HCT116 (cell line): ENCODE data around the gene TMSB10. TPM values are rescaled to one million over a fixed set of nuclear protein-coding genes. Genes with fewer than 3 reads are reported as not detected.
"Not testable (repeated sequence)": the region's sequence is repeated elsewhere in the genome, so short reads cannot be mapped to it uniquely, and the experiment has no call there.

ENCODE experiments used
- ATAC-seq: fragments of 200-7000 bp; cut with Tn5 transposase; 2 replicates; pipeline ENCODE4 v1.9.1; 2020; ENCODE audit warnings: mild to moderate bottlenecking, moderate library complexity
- BruUV-seq: library from RNA; stranded (reverse); fragments of 400-500 nt; replicated peaks from 2 replicates; lab custom pipeline; 2021; lab: Mats Ljungman, UMichigan
- CTCF ChIA-PET: fragments of 300-600 bp; sonication (Branson Sonifier 250); formaldehyde crosslinking; loops from one replicate; lab custom pipeline; 2021; ENCODE audit warnings: antibody characterized with exemption; lab: Charles Lee
- POLR2A ChIA-PET: fragments of 300-600, 350-600 bp; sonication (Branson Sonifier 250); formaldehyde crosslinking; loops from one replicate; lab custom pipeline; 2021; ENCODE audit warnings: antibody characterized with exemption; lab: Charles Lee
- RAD21 ChIA-PET, 2 experiments: fragments of 300-600 bp; sonication (Branson Sonifier 250); formaldehyde crosslinking; loops; one replicate each; lab custom pipeline; 2023; ENCODE audit warnings: low total read pairs in 2 of 2; ENCODE audit not compliant: uncharacterized antibody in 2 of 2, unreplicated experiment in 2 of 2, low non-redundant PET in 1 of 2; lab: Charles Lee
- DNase-seq: peaks from one replicate; pipeline ENCODE4 v3.0.0-alpha.2; 2010; ENCODE audit warnings: low read depth, low spot score
- H2AFZ ChIP-seq: fragments of 200-600 bp; shearing (Covaris generic), sonication (generic); 2 replicates; pipeline ENCODE4 v1.6.1; 2017; ENCODE audit warnings: low read depth, mixed run types, mixed read lengths, antibody characterized with exemption, low read length; ENCODE audit not compliant: poor library complexity, severe bottlenecking
- H3K27ac ChIP-seq: 2 replicates; pipeline ENCODE4 v1.5.1; 2012; ENCODE audit warnings: low read depth, low read length
- H3K27me3 ChIP-seq: fragments of 200-600 bp; sonication (generic); 2 replicates; pipeline ENCODE4 v1.6.1; 2016; ENCODE audit warnings: mixed run types, low read length, mixed read lengths; ENCODE audit not compliant: insufficient read depth
- H3K36me3 ChIP-seq, 2 experiments: fragments of 200-500 bp in 1 of 2; fragments of 200-600 bp in 1 of 2; sonication (Bioruptor generic) in 1 of 2; sonication (generic) in 1 of 2; 2 replicates each; pipeline versions ENCODE4 v1.5.1 to v1.6.1; 2014 to 2016; ENCODE audit warnings: low read length in 2 of 2, inconsistent platforms in 1 of 2, mixed read lengths in 1 of 2, mixed run types in 1 of 2; ENCODE audit not compliant: insufficient read depth in 2 of 2, control insufficient read depth in 1 of 2
- H3K4me1 ChIP-seq, 2 experiments: fragments of 200-600 bp in 1 of 2; sonication (generic) in 1 of 2; 2 replicates each; pipeline versions ENCODE4 v1.5.1 to v1.6.1; 2012 to 2017; ENCODE audit warnings: low read length in 2 of 2, inconsistent platforms in 1 of 2, mild to moderate bottlenecking in 1 of 2, mixed read lengths in 1 of 2, mixed run types in 1 of 2, moderate library complexity in 1 of 2; ENCODE audit not compliant: insufficient read depth in 2 of 2, control insufficient read depth in 1 of 2
- H3K4me2 ChIP-seq: fragments of 200-600 bp; sonication (generic); 2 replicates; pipeline ENCODE4 v1.6.1; 2017; ENCODE audit warnings: mixed run types, low read length, mixed read lengths
- H3K4me3 ChIP-seq, 2 experiments: fragments of 200-600 bp in 1 of 2; sonication (generic) in 1 of 2; replicated peaks in 1 of 2; 2 replicates each; pipeline ENCODE4 v1.5.1; 2011 to 2016; ENCODE audit warnings: low read length in 2 of 2, control low read depth in 1 of 2, low read depth in 1 of 2, mild to moderate bottlenecking in 1 of 2, mixed read lengths in 1 of 2, mixed run types in 1 of 2
- H3K79me2 ChIP-seq: fragments of 200-600 bp; sonication (generic); 2 replicates; pipeline ENCODE4 v1.6.1; 2017; ENCODE audit warnings: mild to moderate bottlenecking, mixed run types, low read length, moderate library complexity, mixed read lengths; ENCODE audit not compliant: insufficient read depth
- H3K9ac ChIP-seq: fragments of 200-600 bp; sonication (generic); 2 replicates; pipeline ENCODE4 v1.6.1; 2016; ENCODE audit warnings: low read length, mixed read lengths
- H3K9me2 ChIP-seq: fragments of 200-600 bp; sonication (generic), shearing (Covaris generic); 2 replicates; pipeline ENCODE4 v1.6.1; 2017; ENCODE audit warnings: mixed run types, mild to moderate bottlenecking, moderate library complexity; ENCODE audit not compliant: insufficient read depth
- H3K9me3 ChIP-seq, 2 experiments: fragments of 200-500 bp in 1 of 2; fragments of 200-600 bp in 1 of 2; sonication (Bioruptor generic) in 1 of 2; sonication (generic) in 1 of 2; 2 replicates each; pipeline ENCODE4 v1.6.1; 2014 to 2017; ENCODE audit warnings: low read length in 2 of 2, mixed read lengths in 2 of 2, inconsistent platforms in 1 of 2, low read depth in 1 of 2, mild to moderate bottlenecking in 1 of 2, mixed run types in 1 of 2, moderate library complexity in 1 of 2; ENCODE audit not compliant: control insufficient read depth in 1 of 2, insufficient read depth in 1 of 2
- H4K20me1 ChIP-seq: fragments of 200-600 bp; sonication (generic), shearing (Covaris generic); 2 replicates; pipeline ENCODE4 v1.6.1; 2017; ENCODE audit warnings: mixed run types, mild to moderate bottlenecking, moderate library complexity; ENCODE audit not compliant: insufficient read depth
- CEBPB ChIP-seq: IDR thresholded peaks from 2 replicates; pipeline ENCODE4 v1.6.1; 2012; ENCODE audit warnings: low read depth
- EGR1 ChIP-seq: IDR thresholded peaks from 2 replicates; pipeline ENCODE4 v1.6.1; 2012; ENCODE audit warnings: low read depth
- ELF1 ChIP-seq: IDR thresholded peaks from 2 replicates; pipeline ENCODE4 v1.6.1; 2012; ENCODE audit warnings: low read depth, borderline replicate concordance
- EZH2phosphoT487 ChIP-seq: fragments of 200-600 bp; IDR thresholded peaks from 2 replicates; pipeline ENCODE4 v1.6.1; 2018; ENCODE audit warnings: antibody characterized with exemption, borderline replicate concordance
- JUND ChIP-seq: IDR thresholded peaks from 2 replicates; pipeline ENCODE4 v1.6.1; 2012
- POLR2A ChIP-seq: IDR thresholded peaks from 2 replicates; pipeline ENCODE4 v1.7.0; 2011; ENCODE audit warnings: borderline replicate concordance; ENCODE audit not compliant: insufficient read depth, insufficient read length; ENCODE audit errors: extremely low read depth
- RAD21 ChIP-seq: IDR thresholded peaks from 2 replicates; pipeline ENCODE4 v1.6.1; 2012; ENCODE audit warnings: low read depth, mild to moderate bottlenecking
- SRF ChIP-seq: IDR thresholded peaks from 2 replicates; pipeline ENCODE4 v1.6.1; 2012; ENCODE audit warnings: low read depth
- ZNF274 ChIP-seq: fragments of 200-500 bp; sonication (Bioruptor generic); IDR thresholded peaks from 2 replicates; pipeline ENCODE4 v1.6.1; 2014; ENCODE audit warnings: mild to moderate bottlenecking, low read depth, low read length, inconsistent platforms
- intact Hi-C: fragments of 100-400 bp; cut with micrococcal nuclease; formaldehyde crosslinking; loops from 2 replicates; pipeline ENCODE4 v1.10.0; 2022
- total RNA-seq: library from RNA; stranded (reverse); gene quantifications from one replicate; pipeline ENCODE4 v1.2.1, GENCODE V29; 2021; ENCODE audit not compliant: unreplicated experiment
- TF ChIP-seq, protein P1 (sequence below): IDR thresholded peaks from 2 replicates; pipeline ENCODE4 v1.6.1; 2012

Gene TMSB10
- total RNA-seq, 1 experiment from 2014 or later = 2,677 TPM

GRCh38 chr2:84874381-84875212 is 30.9 kb upstream of the TMSB10 start:
- H3K27ac ChIP-seq = no peak overlapping the region
- H3K4me3 ChIP-seq = no peak overlapping the region
- no peak for ATAC-seq
- no peaks in the 10 kb centered on the region for H3K27me3 ChIP-seq
- no peak overlapping the region for H3K4me2 ChIP-seq
- ChIA-PET CTCF (no interaction called here), POLR2A (no interaction called here)
- intact Hi-C loops = no loop called here
- H2AFZ ChIP-seq = no peak overlapping the region
- H3K36me3 ChIP-seq = no peaks in the 10 kb centered on the region
- DNase-seq = no peak
- no peaks in the 10 kb centered on the region for H4K20me1 ChIP-seq
- H3K4me1 ChIP-seq = no peaks in the 10 kb centered on the region
- no peaks in the 10 kb centered on the region for H3K9me2 ChIP-seq
- TF ChIP-seq ELF1 (no peak), ZNF274 (no peak), RAD21 (no peak), EGR1 (no peak), CEBPB (no peak), SRF (no peak)
- TF ChIP-seq, all 23 proteins: peak for 0
- BruUV-seq = no TSS peak
- RAD21 ChIA-PET = no interaction called here
- Histone ChIP-seq H3K79me2 (no peaks in the 10 kb centered on the region), H3K9me3 (no peaks in the 10 kb centered on the region), H3K9ac (no peak overlapping the region)

- Histone ChIP-seq H3K4me3 (no peak overlapping the region), H3K36me3 (no peaks in the 10 kb centered on the region), H3K4me2 (no peak overlapping the region), H2AFZ (no peak overlapping the region), H3K27me3 (no peaks in the 10 kb centered on the region; the same call in 1 of the 2 replicates), H3K27ac (no peak overlapping the region), H3K9ac (no peak overlapping the region), H3K79me2 (no peaks in the 10 kb centered on the region), H4K20me1 (no peaks in the 10 kb centered on the region), H3K9me2 (no peaks in the 10 kb centered on the region), H3K9me3 (no peaks in the 10 kb centered on the region), H3K4me1 (peaks cover 0 to under 1% of the 10 kb centered on the region in 2 experiments; a peak in 1 of 4 replicates)
- POLR2A ChIA-PET = no interaction called here
- CTCF ChIA-PET = no interaction called here
- TF ChIP-seq RAD21 (no peak), SRF (no peak), EZH2phosphoT487 (no peak), ZNF274 (no peak), POLR2A (no peak), EGR1 (no peak), ELF1 (no peak), JUND (no peak)
- TF ChIP-seq, protein P1, sequence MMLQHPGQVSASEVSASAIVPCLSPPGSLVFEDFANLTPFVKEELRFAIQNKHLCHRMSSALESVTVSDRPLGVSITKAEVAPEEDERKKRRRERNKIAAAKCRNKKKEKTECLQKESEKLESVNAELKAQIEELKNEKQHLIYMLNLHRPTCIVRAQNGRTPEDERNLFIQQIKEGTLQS = no peak
- BruUV-seq = no TSS peak
- ATAC-seq (no peak), DNase-seq (no peak)
- intact Hi-C loops = no loop called here
- RAD21 ChIA-PET = no interaction called here
These were observed 30.3 kb upstream of the TMSB10 start for GRCh38 chr2:84875213-84875560.

- ATAC-seq, H3K4me1 ChIP-seq, H3K9me2 ChIP-seq, BruUV-seq, POLR2A ChIA-PET, H3K36me3 ChIP-seq, RAD21 ChIA-PET, H3K27me3 ChIP-seq, H4K20me1 ChIP-seq, H3K9ac ChIP-seq, H3K9me3 ChIP-seq, CTCF ChIA-PET, H3K79me2 ChIP-seq, H3K27ac ChIP-seq, H3K4me2 ChIP-seq, intact Hi-C loops, DNase-seq, H3K4me3 ChIP-seq, H2AFZ ChIP-seq: not testable (repeated sequence)
These were observed 29.8 kb upstream of the TMSB10 start for GRCh38 chr2:84875619-84876018.
